H9 (cell line): Measurements from ENCODE around the gene MORN1. TPM values are rescaled to one million over a fixed set of nuclear protein-coding genes. Genes with fewer than 3 reads are reported as not detected.

Source experiments
- DNase-seq: peaks from one replicate; pipeline ENCODE4 v3.0.0-alpha.2; 2017
- H2AFZ ChIP-seq: one replicate; pipeline ENCODE4 v1.6.1; 2013; ENCODE audit warnings: mild to moderate bottlenecking, low read length, control low read depth, moderate library complexity
- H2AK5ac ChIP-seq: 2 replicates; pipeline ENCODE4 v1.6.1; 2013; ENCODE audit warnings: low read length, control low read depth, mixed read lengths; ENCODE audit not compliant: insufficient read length
- H2BK120ac ChIP-seq: one replicate; pipeline ENCODE4 v1.6.1; 2013; ENCODE audit warnings: low read depth, mild to moderate bottlenecking, low read length, control low read depth, inconsistent platforms; ENCODE audit not compliant: poor library complexity, severe bottlenecking
- H2BK12ac ChIP-seq: 2 replicates; pipeline ENCODE4 v1.6.1; 2013; ENCODE audit warnings: low read length, control low read depth, mixed read lengths, low read depth; ENCODE audit not compliant: insufficient read length
- H2BK15ac ChIP-seq: 2 replicates; pipeline ENCODE4 v1.6.1; 2013; ENCODE audit warnings: low read depth, low read length, control low read depth
- H2BK20ac ChIP-seq: one replicate; pipeline ENCODE4 v1.6.1; 2013; ENCODE audit warnings: low read depth, mild to moderate bottlenecking, low read length, control low read depth, inconsistent platforms; ENCODE audit not compliant: poor library complexity, severe bottlenecking
- H2BK5ac ChIP-seq: 2 replicates; pipeline ENCODE4 v1.6.1; 2013; ENCODE audit warnings: low read length, control low read depth, mixed read lengths; ENCODE audit not compliant: insufficient read length
- H3K14ac ChIP-seq: 2 replicates; pipeline ENCODE4 v1.6.1; 2013; ENCODE audit warnings: low read length, control low read depth; ENCODE audit not compliant: insufficient read depth
- H3K18ac ChIP-seq: 2 replicates; pipeline ENCODE4 v1.6.1; 2013; ENCODE audit warnings: low read depth, mild to moderate bottlenecking, mixed read lengths, low read length, control low read depth; ENCODE audit not compliant: insufficient read length
- H3K23ac ChIP-seq: 2 replicates; pipeline ENCODE4 v1.6.1; 2013; ENCODE audit warnings: low read length, control low read depth, mixed read lengths, low read depth; ENCODE audit not compliant: insufficient read length
- H3K23me2 ChIP-seq: 2 replicates; pipeline ENCODE4 v1.6.1; 2013; ENCODE audit warnings: low read depth, mild to moderate bottlenecking, mixed read lengths, low read length, control low read depth; ENCODE audit not compliant: insufficient read length, poor library complexity, severe bottlenecking
- H3K27ac ChIP-seq: 2 replicates; pipeline ENCODE4 v1.5.1; 2013; ENCODE audit warnings: low read length, control low read depth, mixed read lengths, low read depth; ENCODE audit not compliant: insufficient read length
- H3K27me3 ChIP-seq: 2 replicates; pipeline ENCODE4 v1.6.1; 2013; ENCODE audit warnings: low read length, control low read depth, inconsistent platforms; ENCODE audit not compliant: insufficient read depth
- H3K4ac ChIP-seq: 2 replicates; pipeline ENCODE4 v1.6.1; 2013; ENCODE audit warnings: low read depth, mild to moderate bottlenecking, control low read depth, inconsistent platforms, low read length, moderate library complexity
- H3K4me1 ChIP-seq: 2 replicates; pipeline ENCODE4 v1.6.1; 2013; ENCODE audit warnings: low read length, control low read depth, inconsistent platforms; ENCODE audit not compliant: insufficient read depth
- H3K4me2 ChIP-seq: 2 replicates; pipeline ENCODE4 v1.6.1; 2013; ENCODE audit warnings: low read length, control low read depth, mixed read lengths; ENCODE audit not compliant: insufficient read length, insufficient read depth
- H3K56ac ChIP-seq: 2 replicates; pipeline ENCODE4 v1.6.1; 2013; ENCODE audit warnings: low read depth, mild to moderate bottlenecking, mixed read lengths, low read length, control low read depth; ENCODE audit not compliant: insufficient read length
- H3K79me1 ChIP-seq: 2 replicates; pipeline ENCODE4 v1.6.1; 2013; ENCODE audit warnings: low read depth, mild to moderate bottlenecking, moderate library complexity, low read length, control low read depth, inconsistent platforms; ENCODE audit not compliant: insufficient read depth, poor library complexity, severe bottlenecking
- H3K79me2 ChIP-seq: 2 replicates; pipeline ENCODE4 v1.6.1; 2013; ENCODE audit warnings: low read length, control low read depth, inconsistent platforms; ENCODE audit not compliant: insufficient read depth
- H3K9ac ChIP-seq: 2 replicates; pipeline ENCODE4 v1.6.1; 2013; ENCODE audit warnings: low read length, control low read depth, mixed read lengths; ENCODE audit not compliant: insufficient read length; ENCODE audit errors: extremely low read depth
- H3K9me3 ChIP-seq: one replicate; pipeline ENCODE4 v1.6.1; 2013; ENCODE audit warnings: low read depth, low read length, inconsistent platforms; ENCODE audit not compliant: control insufficient read depth
- H3T11ph ChIP-seq: one replicate; pipeline ENCODE4 v1.6.1; 2013; ENCODE audit warnings: mild to moderate bottlenecking, low read length, control low read depth, inconsistent platforms
- H4K20me1 ChIP-seq: one replicate; pipeline ENCODE4 v1.6.1; 2013; ENCODE audit not compliant: control insufficient read depth, insufficient read length, insufficient read depth
- H4K5ac ChIP-seq: 2 replicates; pipeline ENCODE4 v1.6.1; 2013; ENCODE audit warnings: low read depth, mild to moderate bottlenecking, mixed read lengths, low read length, control low read depth; ENCODE audit not compliant: insufficient read length
- H4K8ac ChIP-seq: replicated peaks from 2 replicates; pipeline ENCODE4 v1.6.1; 2013; ENCODE audit warnings: low read length, control low read depth, mixed read lengths, low read depth; ENCODE audit not compliant: insufficient read length
- H4K91ac ChIP-seq: 2 replicates; pipeline ENCODE4 v1.6.1; 2013; ENCODE audit warnings: low read depth, mild to moderate bottlenecking, moderate library complexity, mixed read lengths, low read length, control low read depth; ENCODE audit not compliant: insufficient read length
- H3K27ac Mint-ChIP-seq, 3 experiments: 2 replicates in 2 of 3; 3 replicates in 1 of 3; pipeline ENCODE4 v1.8.0; 2020 to 2021; ENCODE audit warnings: mixed read lengths in 3 of 3, mild to moderate bottlenecking in 1 of 3, moderate library complexity in 1 of 3
- H3K27me3 Mint-ChIP-seq: 2 replicates; pipeline ENCODE4 v1.8.0; 2021; ENCODE audit warnings: low read depth, mild to moderate bottlenecking, moderate library complexity, mixed read lengths
- H3K36me3 Mint-ChIP-seq, 3 experiments: 2 replicates in 2 of 3; 3 replicates in 1 of 3; pipeline ENCODE4 v1.8.0; 2020 to 2021; ENCODE audit warnings: low read depth in 3 of 3, mixed read lengths in 3 of 3; ENCODE audit not compliant: insufficient read depth in 1 of 3
- H3K4me1 Mint-ChIP-seq, 2 experiments: 2 replicates each; pipeline ENCODE4 v1.8.0; 2020; ENCODE audit warnings: mixed read lengths in 2 of 2
- H3K4me3 Mint-ChIP-seq, 2 experiments: 2 replicates in 1 of 2; 3 replicates in 1 of 2; pipeline ENCODE4 v1.8.0; 2020 to 2021; ENCODE audit warnings: mild to moderate bottlenecking in 2 of 2, mixed read lengths in 2 of 2, moderate library complexity in 1 of 2
- H3K9me3 Mint-ChIP-seq, 2 experiments: 2 replicates in 1 of 2; 3 replicates in 1 of 2; pipeline ENCODE4 v1.8.0; 2020; ENCODE audit warnings: mild to moderate bottlenecking in 2 of 2, mixed read lengths in 2 of 2, moderate library complexity in 1 of 2
- WGBS: extraction: QIAGEN DNeasy Blood & Tissue Kit; methylation state at CpG from one replicate; pipeline ENCODE4 v1.1.7; 2013; ENCODE audit warnings: missing lambda C conversion rate, low lambda C conversion rate, mixed read lengths; ENCODE audit not compliant: insufficient read length; ENCODE audit errors: extremely low coverage; 5-methylcytosine and 5-hydroxymethylcytosine counted together
- total RNA-seq: library from RNA; stranded (reverse); gene quantifications from 2 replicates; pipeline ENCODE4 v1.2.1, GENCODE V29; 2021
- TF ChIP-seq, protein P1 (sequence below): fragments of 200-600 bp; sonication (generic); conservative IDR thresholded peaks from 3 replicates; pipeline ENCODE4 v1.8.0; 2021; ENCODE audit warnings: antibody characterized with exemption, mild to moderate bottlenecking

MORN1 gene
- total RNA-seq, 1 experiment from 2014 or later, result 12.7 TPM

DNA sequence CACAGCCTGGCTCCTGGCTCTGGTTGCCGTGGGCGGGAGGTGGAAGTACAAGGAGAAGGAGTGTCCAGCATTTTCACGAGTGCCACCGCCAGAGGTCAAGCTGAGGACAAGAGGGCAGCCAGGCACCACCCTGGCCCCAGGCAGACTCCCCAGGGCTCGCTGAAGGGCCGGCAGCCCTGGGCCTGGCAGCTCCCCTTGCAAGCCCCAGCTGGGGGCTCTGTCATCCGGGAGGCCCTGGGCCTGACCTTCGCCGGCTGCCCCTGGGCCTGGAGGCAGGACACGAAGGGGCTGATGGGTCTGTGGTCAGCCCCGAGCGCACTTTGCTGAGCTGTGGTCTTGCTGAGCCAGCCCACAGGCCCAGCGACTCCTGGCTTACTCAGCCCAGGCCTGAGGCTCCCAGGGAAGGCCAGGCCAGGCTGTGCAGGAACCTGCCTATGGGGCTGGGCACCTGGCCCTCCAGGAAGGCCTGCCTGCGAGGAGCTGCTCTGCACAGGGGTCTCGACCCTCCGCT, 74.8 kb downstream of the MORN1 start:
- Histone ChIP-seq H4K8ac (no peak overlapping the region), H3K23me2 (no peaks in the 10 kb centered on the region), H2BK5ac (no peak overlapping the region), H3K18ac (no peak overlapping the region), H3K9me3 (no peaks in the 10 kb centered on the region), H2AK5ac (no peak overlapping the region), H3K4ac (no peak overlapping the region; the same call in 1 of the 2 replicates), H4K5ac (no peak overlapping the region), H4K20me1 (no peaks in the 10 kb centered on the region), H4K91ac (peak overlapping the region; percentile 63), H3K27ac (no peak overlapping the region), H3K23ac (no peak overlapping the region), H3K4me1 (no peaks in the 10 kb centered on the region; the same call in 1 of the 2 replicates), H3K79me1 (no peaks in the 10 kb centered on the region), H3K79me2 (no peaks in the 10 kb centered on the region), H2BK20ac (no peak overlapping the region), H3K14ac (0 out of 2 replicates have a peak overlapping the region, but pooled peaks have one; percentile 9), H3T11ph (no peak overlapping the region), H3K9ac (no peak overlapping the region), H2BK12ac (no peak overlapping the region), H2BK15ac (no peak overlapping the region), H3K27me3 (no peaks in the 10 kb centered on the region), H3K56ac (no peak overlapping the region), H2AFZ (no peak overlapping the region), H2BK120ac (no peak overlapping the region), H3K4me2 (no peak overlapping the region)
- Mint-ChIP-seq H3K36me3 (no peaks in the 10 kb centered on the region), H3K9me3 (no peaks in the 10 kb centered on the region), H3K4me1 (peaks cover 4 to 15% of the 10 kb centered on the region in 2 experiments), H3K27me3 (no peaks in the 10 kb centered on the region), H3K4me3 (no peak overlapping the region), H3K27ac (peak overlapping the region in 1 of 3 experiments; percentile 84; a peak in 3 of 7 replicates)
- WGBS, result no CpG with 5 or more reads among the region's 16 CpGs
- TF ChIP-seq, protein P1, sequence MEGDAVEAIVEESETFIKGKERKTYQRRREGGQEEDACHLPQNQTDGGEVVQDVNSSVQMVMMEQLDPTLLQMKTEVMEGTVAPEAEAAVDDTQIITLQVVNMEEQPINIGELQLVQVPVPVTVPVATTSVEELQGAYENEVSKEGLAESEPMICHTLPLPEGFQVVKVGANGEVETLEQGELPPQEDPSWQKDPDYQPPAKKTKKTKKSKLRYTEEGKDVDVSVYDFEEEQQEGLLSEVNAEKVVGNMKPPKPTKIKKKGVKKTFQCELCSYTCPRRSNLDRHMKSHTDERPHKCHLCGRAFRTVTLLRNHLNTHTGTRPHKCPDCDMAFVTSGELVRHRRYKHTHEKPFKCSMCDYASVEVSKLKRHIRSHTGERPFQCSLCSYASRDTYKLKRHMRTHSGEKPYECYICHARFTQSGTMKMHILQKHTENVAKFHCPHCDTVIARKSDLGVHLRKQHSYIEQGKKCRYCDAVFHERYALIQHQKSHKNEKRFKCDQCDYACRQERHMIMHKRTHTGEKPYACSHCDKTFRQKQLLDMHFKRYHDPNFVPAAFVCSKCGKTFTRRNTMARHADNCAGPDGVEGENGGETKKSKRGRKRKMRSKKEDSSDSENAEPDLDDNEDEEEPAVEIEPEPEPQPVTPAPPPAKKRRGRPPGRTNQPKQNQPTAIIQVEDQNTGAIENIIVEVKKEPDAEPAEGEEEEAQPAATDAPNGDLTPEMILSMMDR, result no peak
- DNase-seq, result no peak
